Heart right ventricle (tissue), 16 donors: ENCODE data around the gene ST6GAL2. TPM values are rescaled to one million over a fixed set of nuclear protein-coding genes. Genes with fewer than 3 reads are reported as not detected.
A peak's percentile ranks its signal among the peaks of the same experiment; 100 is the strongest.

Experiments used
- ATAC-seq, 8 donors: fragments of 200-7000 bp; cut with Tn5 transposase; one replicate each; pipeline ENCODE4 v1.9.1; 2020; ENCODE audit warnings: mild to moderate bottlenecking in 8 of 8, moderate library complexity in 8 of 8, moderate number of reproducible peaks in 1 of 8
- DNase-seq, 2 donors: peaks; one replicate each; pipeline ENCODE4 v3.0.0-alpha.2; 2020
- H3K27ac ChIP-seq, 10 donors: fragments of 200-600 bp; sonication (generic) in 2 of 10; one replicate each; pipeline versions ENCODE4 v1.5.0 to v1.8.0; 2020 to 2022; ENCODE audit warnings: mild to moderate bottlenecking in 3 of 10
- H3K27me3 ChIP-seq, 7 donors: fragments of 200-600 bp; one replicate each; pipeline ENCODE4 v1.8.0; 2021 to 2022; ENCODE audit warnings: mild to moderate bottlenecking in 2 of 7
- H3K36me3 ChIP-seq, 9 donors: fragments of 200-600 bp; sonication (generic) in 1 of 9; one replicate each; pipeline versions ENCODE4 v1.5.0 to v1.8.0; 2020 to 2022; ENCODE audit warnings: mild to moderate bottlenecking in 2 of 9
- H3K4me1 ChIP-seq, 9 donors: fragments of 200-600 bp; sonication (generic) in 1 of 9; one replicate each; pipeline versions ENCODE4 v1.5.0 to v1.8.0; 2020 to 2022; ENCODE audit warnings: mild to moderate bottlenecking in 4 of 9
- H3K4me3 ChIP-seq, 10 donors: fragments of 200-600 bp; sonication (generic) in 2 of 10; one replicate each; pipeline versions ENCODE4 v1.5.0 to v1.8.0; 2020 to 2022; ENCODE audit warnings: mild to moderate bottlenecking in 7 of 10, moderate library complexity in 2 of 10
- H3K9me3 ChIP-seq, 11 donors: fragments of 200-600 bp in 10 of 11; sonication (generic) in 2 of 11; one replicate each; pipeline versions ENCODE4 v1.5.0 to v1.8.0; 2013 to 2022; ENCODE audit warnings: mild to moderate bottlenecking in 2 of 11, control low read depth in 1 of 11, moderate library complexity in 1 of 11
- CTCF ChIP-seq, 9 donors: fragments of 200-600 bp; sonication (generic) in 2 of 9; IDR thresholded peaks; one replicate each; pipeline versions ENCODE4 v1.5.0 to v1.8.0; 2021 to 2022; ENCODE audit warnings: antibody characterized with exemption in 9 of 9, mild to moderate bottlenecking in 5 of 9, moderate library complexity in 1 of 9
- WGBS, 2 donors: extraction: QIAGEN DNeasy Blood & Tissue Kit; methylation state at CpG; one replicate each; pipeline ENCODE4 v1.1.7; 2013; ENCODE audit warnings: inconsistent platforms in 1 of 2; 5-methylcytosine and 5-hydroxymethylcytosine counted together
- intact Hi-C, 10 donors: fragments of 100-400 bp; cut with DNase I; formaldehyde crosslinking; loops; one replicate each; pipeline versions ENCODE4 v1.11.1 to v1.14.2; 2022
- long read RNA-seq, 3 donors: library from polyadenylated mRNA; unstranded; transcript quantifications; one replicate each; pipeline ENCODE4 v2.0.0, GENCODE V29; 2020 to 2021
- polyA plus RNA-seq, 2 donors: library from polyadenylated mRNA; stranded (reverse); fragments of 200-250 nt; gene quantifications; one replicate each; pipeline ENCODE4 v1.2.3, GENCODE V29; 2013
- total RNA-seq, 10 donors: library from RNA; stranded (reverse); fragmentation: NEBNext Ultra II Directional in 3 of 10; extraction: Animal tissue kit (Norgen Biotek cat#: 25700) in 3 of 10; gene quantifications; one replicate each; pipeline versions ENCODE4 v1.2.1 to v1.2.4, GENCODE V29; 2021 to 2023
- donor health status: Arrhythmogenic right ventricular cardiomyopathy.
- donor health status: ischemic (EF 13 %, LVEDD 7.1; RV severe dilation, severe dysfunction).
- donor health status: healthy with polysubstance abuse.
- donor health status: DM: no; HTN: yes; CAD: no.
- donor health status: DM: no; HTN: no; CAD: no.
- donor health status: ischemic (EF 25% LVEDD 6.9; RV normal size, moderate dysfunction).
- donor health status: ischemic (EF 25% LVEDD 5.7; RV mildly dilated, moderate dysfunction).
- donor health status: healthy.
- donor health status: DM: yes; HTN: yes; CAD: no.
- donor health status: Ischemic cardiomyopathy.
- donor health status: ischemic (EF 35%, LVEDD 5.7; RV mildly dilated, moderate dysfunction).
- donor health status: nonischemic (EF 11% LVEDD 7.7; RV severe dilation, severe dysfunction).
- donor health status: DM: yes; HTN: yes; CAD: no.
- donor health status: PGD.
- donor health status: ischemic (EF 29% LVEDD 5.4; RV normal size, mild dysfunction).
- donor health status: nonischemic (EF 23%, LVEDD 6.1; RV moderate dilation, normal function).

Gene ST6GAL2
- total RNA-seq = under 1 TPM; 0.12 to 0.72 (median 0.24) TPM
- under 1 TPM; 0.15 to 0.23 TPM for polyA plus RNA-seq
- long read RNA-seq, donor 1 = 0 reads
- long read RNA-seq, donor 2 = 0 reads
- long read RNA-seq, donor 3 = 0 reads

- WGBS, 2 donors = 1% methylated on average over 98 to 118 of the region's 118 CpGs
- intact Hi-C loops = no loop called here
- Histone ChIP-seq H3K27ac (peak within 1 kb of the TSS in 1 of 10 donors; percentile 9), H3K9me3 (no peaks in the 10 kb centered on the region), H3K27me3 (peaks cover 0 to 65% (median 54%) of the 10 kb centered on the region in 7 donors), H3K36me3 (no peaks in the 10 kb centered on the region), H3K4me3 (peak within 1 kb of the TSS; percentile 18 to 59 (median 54)), H3K4me1 (peaks cover 2 to 23% (median 8%) of the 10 kb centered on the region in 9 donors)
- peak in 1 of 9 donors; percentile 12 for TF ChIP-seq CTCF (IDR thresholded peaks at IDR 0.05)
- DNase-seq (peak in 1 of 2 donors; percentile 14), ATAC-seq (peak; percentile 24 to 65 (median 54))
Observed at GRCh38 chr2:106885971-106886915, at the start of gene ST6GAL2. ST6GAL2 (minus strand) TSS chr2:106886167; CDS start chr2:106843977, 42,190 bp downstream.

GRCh38 chr2:106932644-106933043, 46.7 kb upstream of the ST6GAL2 start:
- DNase-seq (no peak), ATAC-seq (no peak)
- H3K36me3 ChIP-seq = no peaks in the 10 kb centered on the region
- H3K27ac ChIP-seq = no peak overlapping the region
- no peak overlapping the region for H3K4me3 ChIP-seq
- H3K27me3 ChIP-seq = no peaks in the 10 kb centered on the region
- intact Hi-C loops = no loop called here
- no peaks in the 10 kb centered on the region for H3K4me1 ChIP-seq
- 54 to 63% methylated on average over 3 of the region's 3 CpGs for WGBS, 2 donors
- TF ChIP-seq CTCF (IDR thresholded peaks at IDR 0.05) = no peak
- peaks cover 0 to 9% (median 0%) of the 10 kb centered on the region in 11 donors for H3K9me3 ChIP-seq

DNA sequence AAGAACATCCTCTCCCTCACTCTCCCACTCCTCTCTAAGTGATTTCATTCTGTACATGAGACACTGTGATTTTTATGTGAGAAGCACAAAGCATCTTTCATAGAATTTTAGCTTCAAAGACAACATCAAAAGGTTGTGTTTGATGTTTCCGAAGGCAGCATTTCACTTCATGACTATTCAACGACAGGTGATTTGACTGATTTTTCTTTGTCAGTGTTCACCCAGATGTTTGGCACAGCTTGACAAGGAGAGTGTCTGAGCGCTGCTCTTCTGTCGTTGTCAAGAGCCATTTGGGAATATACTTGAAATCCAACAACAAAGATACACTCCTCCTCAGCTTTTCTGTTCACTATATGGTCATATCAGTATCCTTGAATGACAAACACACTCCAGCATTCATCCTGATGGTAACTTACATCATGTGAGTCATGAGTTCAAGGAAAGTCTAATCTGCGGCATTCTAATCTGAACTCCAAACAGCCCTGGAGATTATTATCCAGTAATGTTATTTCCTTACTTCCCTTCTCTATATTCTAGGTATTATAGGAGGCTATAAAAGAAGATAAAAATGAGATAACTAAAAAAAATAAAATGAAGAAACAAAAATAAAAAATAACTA, 45.9 kb upstream of the ST6GAL2 start:
- no peak for ATAC-seq
- no peaks in the 10 kb centered on the region for H3K4me1 ChIP-seq
- no peak for TF ChIP-seq CTCF (IDR thresholded peaks at IDR 0.05)

GRCh38 chr2:106921451-106921850, 35.5 kb upstream of the ST6GAL2 start:
- H3K36me3 ChIP-seq = no peaks in the 10 kb centered on the region
- ATAC-seq (no peak), DNase-seq (no peak)
- peaks cover 0 to 16% (median 5%) of the 10 kb centered on the region in 11 donors for H3K9me3 ChIP-seq
- WGBS, 2 donors = 69 to 71% methylated on average over 1 of the region's 1 CpG
- H3K4me1 ChIP-seq = no peaks in the 10 kb centered on the region
- intact Hi-C loops = no loop called here
- no peaks in the 10 kb centered on the region for H3K27me3 ChIP-seq
- TF ChIP-seq CTCF (IDR thresholded peaks at IDR 0.05) = no peak
- H3K4me3 ChIP-seq = no peak overlapping the region
- no peak overlapping the region for H3K27ac ChIP-seq

More for the DNA sequence above, 45.9 kb upstream of the ST6GAL2 start:
- Histone ChIP-seq H3K36me3 (no peaks in the 10 kb centered on the region), H3K9me3 (peaks cover 0 to 17% (median 6%) of the 10 kb centered on the region in 11 donors), H3K4me3 (no peak overlapping the region), H3K27ac (no peak overlapping the region), H3K27me3 (no peaks in the 10 kb centered on the region)
- WGBS, 2 donors = 63 to 75% methylated on average over 5 of the region's 5 CpGs
- DNase-seq = no peak
- intact Hi-C loops = no loop called here
